BLaER1 treated with 17β-estradiol and CSF1 and Interleukin-3, amounts not matched to agents 10 nM and 100 nM (cell line): ENCODE results near the gene C13orf46.

ENCODE experiments used
- H3K27ac ChIP-seq, 11 experiments: shearing (Covaris generic); formaldehyde crosslinking; 2 replicates each; pipeline ENCODE4 v1.8.1; 2022
- H3K27me3 ChIP-seq, 11 experiments: shearing (Covaris generic); formaldehyde crosslinking; 2 replicates each; pipeline ENCODE4 v1.8.1; 2022
- H3K36me3 ChIP-seq, 11 experiments: shearing (Covaris generic); formaldehyde crosslinking; 2 replicates each; pipeline ENCODE4 v1.8.1; 2022
- H3K4me1 ChIP-seq, 10 experiments: shearing (Covaris generic); formaldehyde crosslinking; 2 replicates each; pipeline ENCODE4 v1.8.1; 2022
- H3K4me2 ChIP-seq, 11 experiments: shearing (Covaris generic); formaldehyde crosslinking; 2 replicates each; pipeline ENCODE4 v1.8.1; 2022
- H3K4me3 ChIP-seq, 10 experiments: shearing (Covaris generic); formaldehyde crosslinking; 2 replicates each; pipeline ENCODE4 v1.8.1; 2022
- H3K9ac ChIP-seq, 11 experiments: shearing (Covaris generic); formaldehyde crosslinking; 2 replicates each; pipeline ENCODE4 v1.8.1; 2022
- H3K9me3 ChIP-seq, 11 experiments: shearing (Covaris generic); formaldehyde crosslinking; replicated peaks in 1 of 11; 2 replicates each; pipeline ENCODE4 v1.8.1; 2022
- H4K20me1 ChIP-seq, 11 experiments: shearing (Covaris generic); formaldehyde crosslinking; 2 replicates each; pipeline ENCODE4 v1.8.1; 2022
- Cebpa-rat ChIP-seq, 11 experiments: shearing (Covaris generic); IDR thresholded peaks; 2 replicates each; pipeline ENCODE4 v1.8.1; 2022

C13orf46 gene

DNA sequence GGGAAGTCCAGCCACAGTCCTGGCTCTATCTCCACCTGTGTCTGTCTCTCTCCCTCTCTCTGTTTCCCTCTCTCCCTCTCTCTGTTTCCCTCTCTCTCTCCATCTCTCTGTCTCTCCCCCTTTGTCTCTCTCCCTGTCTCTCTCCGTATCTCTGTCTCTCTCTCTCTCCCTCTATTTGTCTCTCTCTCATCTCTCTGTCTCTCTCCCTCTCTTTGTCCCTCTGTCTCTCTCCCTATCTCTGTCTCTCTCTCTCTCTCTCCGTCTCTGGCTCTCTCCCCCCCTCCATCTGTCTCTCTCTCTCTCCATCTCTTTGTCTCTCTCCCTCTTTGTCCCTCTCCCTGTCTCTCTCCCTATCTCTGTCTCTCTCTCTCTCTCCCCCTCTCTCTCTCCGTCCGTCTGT lies 39.5 kb upstream of the C13orf46 start:
- peaks cover 0 to 51% (median 0%) of the 10 kb centered on the region in 11 experiments; a peak in 7 of 22 replicates for H4K20me1 ChIP-seq
- H3K4me2 ChIP-seq: no peak overlapping the region
- H3K4me1 ChIP-seq: peaks cover 0 to 12% (median 4%) of the 10 kb centered on the region in 10 experiments; a peak in 8 of 20 replicates
- H3K36me3 ChIP-seq: peaks cover 82 to 92% (median 86%) of the 10 kb centered on the region in 11 experiments
- H3K27ac ChIP-seq: no peak overlapping the region
- no peak overlapping the region for H3K4me3 ChIP-seq
- no peak for TF ChIP-seq Cebpa-rat (IDR thresholded peaks at IDR 0.05)
- H3K9ac ChIP-seq: no peak overlapping the region
- no peaks in the 10 kb centered on the region; a peak in 1 of 22 replicates for H3K9me3 ChIP-seq
- H3K27me3 ChIP-seq: no peaks in the 10 kb centered on the region

DNA sequence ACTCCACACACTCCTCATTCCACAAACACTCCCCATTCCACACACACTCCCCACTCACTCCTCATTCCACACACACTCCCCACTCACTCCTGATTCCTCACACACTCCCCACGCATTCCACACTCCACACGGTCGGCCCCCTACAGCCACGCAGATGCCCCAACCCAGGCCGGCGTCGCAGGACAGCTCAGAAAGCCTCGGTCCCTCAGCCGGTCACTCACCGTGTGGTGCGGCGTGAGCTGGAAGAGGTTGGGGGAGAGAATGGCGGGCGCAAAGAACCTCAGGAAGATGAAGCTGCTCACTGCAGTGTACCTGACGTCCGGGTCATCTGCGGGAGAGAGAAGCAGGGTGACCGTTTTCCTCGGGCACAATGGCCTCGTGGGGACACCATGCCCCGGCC lies 39.0 kb upstream of the C13orf46 start:
- Histone ChIP-seq H3K27ac (no peak overlapping the region), H3K9me3 (no peaks in the 10 kb centered on the region; a peak in 1 of 22 replicates), H3K4me1 (peaks cover 0 to 8% (median 3%) of the 10 kb centered on the region in 10 experiments; a peak in 8 of 20 replicates), H3K27me3 (no peaks in the 10 kb centered on the region), H3K9ac (no peak overlapping the region), H3K36me3 (peaks cover 78 to 88% (median 82%) of the 10 kb centered on the region in 11 experiments), H3K4me3 (no peak overlapping the region), H4K20me1 (peaks cover 0 to 47% (median 0%) of the 10 kb centered on the region in 11 experiments; a peak in 6 of 22 replicates), H3K4me2 (no peak overlapping the region)
- TF ChIP-seq Cebpa-rat (IDR thresholded peaks at IDR 0.05): no peak

DNA sequence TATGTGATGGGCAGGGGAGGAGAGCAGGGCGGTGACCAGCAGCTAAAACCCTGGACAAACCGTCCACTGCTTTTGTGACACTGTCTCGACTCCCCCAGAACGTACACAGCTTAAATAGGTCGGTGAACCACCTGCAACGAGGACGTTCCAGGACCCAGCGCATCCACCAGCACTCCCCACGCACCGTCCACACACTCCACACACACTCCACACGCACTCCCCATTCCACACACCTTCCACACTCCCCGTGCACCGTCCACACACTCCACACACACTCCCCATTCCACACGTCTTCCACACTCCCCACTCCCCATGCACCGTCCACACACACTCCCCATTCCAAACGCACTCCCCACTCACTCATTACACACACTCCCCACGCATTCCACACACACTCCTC lies 38.3 kb upstream of the C13orf46 start:
- peaks cover 0 to 39% (median 0%) of the 10 kb centered on the region in 11 experiments; a peak in 6 of 22 replicates for H4K20me1 ChIP-seq
- TF ChIP-seq Cebpa-rat (IDR thresholded peaks at IDR 0.05): no peak
- H3K4me3 ChIP-seq: no peak overlapping the region
- H3K4me2 ChIP-seq: no peak overlapping the region
- H3K27me3 ChIP-seq: no peaks in the 10 kb centered on the region
- no peaks in the 10 kb centered on the region; a peak in 1 of 22 replicates for H3K9me3 ChIP-seq
- H3K36me3 ChIP-seq: peaks cover 70 to 84% (median 78%) of the 10 kb centered on the region in 11 experiments
- no peak overlapping the region for H3K9ac ChIP-seq
- H3K27ac ChIP-seq: no peak overlapping the region
- 0 out of 20 replicates have a peak, but pooled peaks cover 0 to 3% (median 0%) of the 10 kb centered on the region in 10 experiments for H3K4me1 ChIP-seq

DNA sequence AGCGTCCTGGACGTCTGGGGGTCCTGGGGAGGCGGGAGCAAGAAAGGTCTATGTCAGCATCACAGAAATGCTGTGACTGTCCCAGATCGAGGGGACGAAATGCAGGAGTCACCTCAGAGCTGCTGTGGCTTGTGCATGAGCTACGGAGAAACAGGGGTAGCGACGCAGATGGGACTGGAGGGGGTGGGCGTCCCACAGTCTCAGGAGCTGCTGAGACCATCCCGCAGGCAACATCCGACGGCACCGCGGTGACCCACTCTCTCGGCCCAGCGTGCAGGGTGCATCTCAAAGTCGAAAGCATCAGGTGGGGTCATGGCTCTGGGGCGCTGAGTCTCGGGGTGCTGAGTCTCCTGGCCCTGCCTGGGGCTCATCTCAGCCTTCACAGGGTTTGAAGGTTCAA lies 37.4 kb upstream of the C13orf46 start:
- Histone ChIP-seq H4K20me1 (peaks cover 0 to 30% (median 0%) of the 10 kb centered on the region in 11 experiments; a peak in 4 of 22 replicates), H3K4me1 (no peaks in the 10 kb centered on the region), H3K9me3 (no peaks in the 10 kb centered on the region; a peak in 1 of 22 replicates), H3K4me3 (no peak overlapping the region), H3K4me2 (no peak overlapping the region), H3K27me3 (no peaks in the 10 kb centered on the region), H3K27ac (no peak overlapping the region), H3K36me3 (peaks cover 61 to 75% (median 68%) of the 10 kb centered on the region in 11 experiments), H3K9ac (no peak overlapping the region)
- TF ChIP-seq Cebpa-rat (IDR thresholded peaks at IDR 0.05): no peak

DNA sequence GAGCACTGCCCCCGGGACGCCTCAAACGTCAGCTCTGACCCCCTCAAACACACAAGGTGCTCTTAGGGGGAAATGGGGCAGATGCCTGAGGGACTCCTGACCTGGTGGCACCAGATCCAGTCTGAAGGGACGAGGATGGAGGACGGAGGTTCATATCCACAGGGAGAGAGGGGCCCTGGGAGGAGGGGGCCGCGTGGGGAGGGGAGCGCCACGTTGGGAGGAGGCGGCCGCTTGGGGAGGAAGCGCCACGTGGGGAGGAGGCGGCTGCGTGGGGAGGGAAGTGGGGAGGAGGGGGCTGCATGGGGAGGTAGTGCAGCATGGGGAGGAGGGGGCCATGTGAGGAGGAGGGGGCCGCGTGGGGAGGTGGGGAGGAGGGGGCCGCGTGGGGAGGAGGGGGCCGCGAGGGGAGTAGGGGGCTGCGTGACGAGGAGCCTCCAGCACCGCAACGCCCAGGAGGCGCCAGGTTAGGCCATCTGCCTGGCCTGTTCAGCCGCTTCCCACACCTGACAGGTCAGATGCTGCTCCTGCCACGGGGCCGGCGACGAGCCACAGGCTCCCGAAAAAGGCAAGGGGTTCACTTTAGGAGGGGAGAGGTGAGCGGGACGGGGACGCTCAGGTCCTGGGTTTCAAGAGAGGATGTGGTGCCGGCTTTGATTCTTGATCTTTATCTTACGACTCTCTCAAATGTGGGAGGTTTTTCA lies 36.7 kb upstream of the C13orf46 start:
- Histone ChIP-seq H3K4me3 (no peak overlapping the region), H3K9ac (no peak overlapping the region), H3K27ac (no peak overlapping the region), H3K27me3 (no peaks in the 10 kb centered on the region), H3K9me3 (no peaks in the 10 kb centered on the region; a peak in 1 of 22 replicates), H3K4me2 (no peak overlapping the region), H3K36me3 (peaks cover 54 to 68% (median 62%) of the 10 kb centered on the region in 11 experiments), H4K20me1 (peaks cover 0 to 23% (median 0%) of the 10 kb centered on the region in 11 experiments; a peak in 3 of 22 replicates), H3K4me1 (no peaks in the 10 kb centered on the region)
- no peak for TF ChIP-seq Cebpa-rat (IDR thresholded peaks at IDR 0.05)

DNA sequence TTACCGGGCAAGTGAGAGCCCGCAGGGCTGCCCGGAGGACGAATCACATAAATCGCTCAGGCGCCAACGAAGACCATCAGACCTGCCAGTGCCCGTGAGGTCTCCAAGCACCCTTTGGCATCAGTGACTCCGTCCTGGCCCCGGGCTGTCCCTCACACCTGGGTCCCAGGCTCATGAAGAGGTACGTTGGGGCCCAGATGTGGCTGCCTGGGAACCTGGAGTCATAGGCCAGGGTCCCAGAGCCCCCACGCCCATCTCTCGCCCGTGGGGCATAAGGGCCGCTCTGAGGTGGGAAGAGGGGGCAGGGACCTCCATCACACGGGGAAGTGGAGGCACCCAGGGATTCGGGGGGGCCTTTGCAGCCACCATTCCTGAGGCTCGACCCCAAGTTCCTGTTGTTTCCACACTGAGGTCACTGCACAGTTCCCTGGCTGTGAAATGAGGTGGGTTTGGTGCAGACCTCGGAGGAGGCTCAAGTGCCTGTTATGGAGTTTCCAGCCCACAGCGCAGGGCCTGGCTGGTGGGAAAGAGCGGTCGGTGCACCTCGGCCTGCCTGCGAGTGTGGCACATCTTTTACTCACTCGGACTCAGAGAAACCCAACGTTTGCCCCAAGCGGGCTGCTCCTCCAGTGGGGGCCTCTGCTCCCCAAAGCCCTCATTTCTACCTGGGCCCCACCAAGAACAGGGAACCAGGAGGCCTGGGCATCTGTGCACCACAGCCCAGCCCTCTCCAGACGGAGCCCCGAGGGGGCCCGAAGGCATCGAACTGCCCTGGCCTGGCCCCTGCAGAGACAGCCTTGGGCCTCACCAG lies 35.9 kb upstream of the C13orf46 start:
- no peak overlapping the region for H3K4me3 ChIP-seq
- no peaks in the 10 kb centered on the region for H3K4me1 ChIP-seq
- H3K9me3 ChIP-seq: no peaks in the 10 kb centered on the region; a peak in 1 of 22 replicates
- H3K27ac ChIP-seq: no peak overlapping the region
- no peak for TF ChIP-seq Cebpa-rat (IDR thresholded peaks at IDR 0.05)
- peaks cover 52 to 68% (median 60%) of the 10 kb centered on the region in 11 experiments for H3K36me3 ChIP-seq
- no peaks in the 10 kb centered on the region for H3K27me3 ChIP-seq
- no peak overlapping the region for H3K9ac ChIP-seq
- H4K20me1 ChIP-seq: peaks cover 0 to 28% (median 5%) of the 10 kb centered on the region in 11 experiments; a peak in 6 of 22 replicates
- no peak overlapping the region for H3K4me2 ChIP-seq

DNA sequence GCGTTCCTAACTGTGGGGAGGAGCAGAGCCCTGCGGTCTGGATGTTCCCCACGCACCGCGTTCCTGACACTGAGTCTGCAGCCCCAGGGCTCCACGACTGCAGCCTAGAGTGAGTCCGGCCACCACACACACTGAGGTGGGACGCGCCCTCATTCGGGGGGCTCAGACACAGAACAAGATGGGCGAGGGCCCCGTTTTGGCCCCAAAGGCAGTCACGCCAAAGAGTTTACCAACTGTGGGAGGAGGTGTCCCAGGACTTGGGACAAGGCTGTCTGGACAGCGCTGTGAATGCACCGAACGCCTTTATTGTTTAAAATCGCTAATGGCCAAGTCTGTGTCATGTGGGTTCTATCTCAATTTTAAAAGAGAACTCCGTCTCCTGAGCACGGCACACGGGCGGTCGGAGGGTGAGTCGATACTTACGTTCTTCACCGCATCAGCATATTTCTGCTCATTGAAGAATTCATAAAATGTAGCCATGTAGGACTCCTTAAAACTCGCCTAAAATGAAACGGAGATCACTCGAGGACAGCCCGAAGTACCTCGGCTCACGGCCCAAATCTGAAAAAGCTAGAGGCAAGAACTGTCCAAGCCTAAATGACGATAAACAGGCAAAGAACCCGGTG lies 35.2 kb upstream of the C13orf46 start:
- no peak overlapping the region for H3K4me2 ChIP-seq
- H3K4me3 ChIP-seq: no peak overlapping the region
- peaks cover 45 to 68% (median 53%) of the 10 kb centered on the region in 11 experiments for H3K36me3 ChIP-seq
- no peaks in the 10 kb centered on the region for H3K4me1 ChIP-seq
- no peak overlapping the region for H3K9ac ChIP-seq
- H3K9me3 ChIP-seq: no peaks in the 10 kb centered on the region; a peak in 1 of 22 replicates
- peaks cover 0 to 33% (median 6%) of the 10 kb centered on the region in 11 experiments; a peak in 6 of 22 replicates for H4K20me1 ChIP-seq
- no peaks in the 10 kb centered on the region for H3K27me3 ChIP-seq
- H3K27ac ChIP-seq: no peak overlapping the region
- TF ChIP-seq Cebpa-rat (IDR thresholded peaks at IDR 0.05): no peak

DNA sequence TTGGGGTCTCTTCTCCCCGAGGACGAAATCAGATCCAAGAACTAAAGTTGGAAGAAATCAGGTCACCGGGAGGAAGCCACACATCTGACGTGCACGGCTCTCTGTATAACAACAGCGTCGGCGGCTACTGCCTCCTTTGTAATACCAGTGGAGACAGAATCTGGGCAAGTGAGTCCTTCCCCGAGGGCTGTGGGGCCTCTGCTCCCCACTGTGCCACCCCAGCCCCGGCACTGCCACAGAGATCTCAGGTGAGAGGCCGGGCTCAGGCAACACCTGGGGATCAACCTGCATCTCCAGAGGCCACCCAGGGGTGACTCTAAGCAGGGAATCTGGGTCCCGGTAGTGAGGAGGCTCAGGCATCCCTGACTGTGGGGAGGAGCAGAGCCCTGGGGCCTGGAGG lies 33.7 kb upstream of the C13orf46 start:
- no peak for TF ChIP-seq Cebpa-rat (IDR thresholded peaks at IDR 0.05)
- Histone ChIP-seq H3K36me3 (peaks cover 44 to 70% (median 59%) of the 10 kb centered on the region in 11 experiments), H4K20me1 (peaks cover 0 to 33% (median 9%) of the 10 kb centered on the region in 11 experiments; a peak in 7 of 22 replicates), H3K9me3 (no peaks in the 10 kb centered on the region; a peak in 1 of 22 replicates), H3K9ac (no peak overlapping the region), H3K4me1 (no peaks in the 10 kb centered on the region), H3K4me2 (no peak overlapping the region), H3K4me3 (no peak overlapping the region), H3K27ac (no peak overlapping the region), H3K27me3 (no peaks in the 10 kb centered on the region)
